Keratinocyte (primary cell): Measurements from ENCODE around the gene SPAG5. TPM values are rescaled to one million over a fixed set of nuclear protein-coding genes. Genes with fewer than 3 reads are reported as not detected.

Experiments
- DNase-seq: peaks from one replicate; pipeline ENCODE4 v3.0.0-alpha.2; 2011; ENCODE audit warnings: low read depth, missing footprints, low spot score
- FAIRE-seq: peaks from 2 replicates; lab custom pipeline; 2011; peaks lifted over from hg19 to GRCh38; lab: Jason Lieb, UNC
- H2AFZ ChIP-seq: 2 replicates; pipeline ENCODE4 v1.6.0; 2012; ENCODE audit warnings: low read length, control low read depth, inconsistent platforms; ENCODE audit not compliant: control insufficient read depth
- H3K27ac ChIP-seq: 2 replicates; pipeline ENCODE4 v1.5.1; 2011; ENCODE audit warnings: low read length; ENCODE audit not compliant: control insufficient read depth, insufficient read depth
- H3K27me3 ChIP-seq: 3 replicates; pipeline ENCODE4 v1.6.0; 2011; ENCODE audit warnings: low read length; ENCODE audit not compliant: control insufficient read depth, insufficient read depth; ENCODE audit errors: extremely low read depth
- H3K36me3 ChIP-seq, 2 experiments: 2 replicates in 1 of 2; 3 replicates in 1 of 2; pipeline ENCODE4 v1.5.1; 2011; ENCODE audit warnings: low read length in 2 of 2, mild to moderate bottlenecking in 1 of 2; ENCODE audit not compliant: control insufficient read depth in 2 of 2, insufficient read depth in 2 of 2; ENCODE audit errors: extremely low read depth in 1 of 2
- H3K4me1 ChIP-seq: 3 replicates; pipeline ENCODE4 v1.5.1; 2011; ENCODE audit warnings: low read length; ENCODE audit not compliant: control insufficient read depth, insufficient read depth; ENCODE audit errors: extremely low read depth
- H3K4me2 ChIP-seq: 3 replicates; pipeline ENCODE4 v1.6.0; 2011; ENCODE audit warnings: low read depth, low read length; ENCODE audit not compliant: control insufficient read depth, insufficient read depth; ENCODE audit errors: extremely low read depth
- H3K4me3 ChIP-seq, 3 experiments: fragments of 200-600 bp in 1 of 3; sonication (generic) in 1 of 3; 2 replicates in 2 of 3; 3 replicates in 1 of 3; pipeline ENCODE4 v1.5.1; 2011 to 2016; ENCODE audit warnings: low read length in 3 of 3, mild to moderate bottlenecking in 3 of 3, control low read depth in 2 of 3, inconsistent platforms in 1 of 3, low read depth in 1 of 3, mixed read lengths in 1 of 3, mixed run types in 1 of 3, moderate library complexity in 1 of 3; ENCODE audit not compliant: control insufficient read depth in 2 of 3, insufficient read depth in 2 of 3; ENCODE audit errors: extremely low read depth in 1 of 3
- H3K79me2 ChIP-seq: 2 replicates; pipeline ENCODE4 v1.6.0; 2012; ENCODE audit warnings: low read length; ENCODE audit not compliant: control insufficient read depth, insufficient read depth
- H3K9ac ChIP-seq: 3 replicates; pipeline ENCODE4 v1.6.0; 2011; ENCODE audit warnings: low read length; ENCODE audit not compliant: control insufficient read depth, insufficient read depth; ENCODE audit errors: extremely low read depth
- H3K9me1 ChIP-seq: 3 replicates; pipeline ENCODE4 v1.6.0; 2011; ENCODE audit warnings: low read length; ENCODE audit not compliant: control insufficient read depth, insufficient read depth; ENCODE audit errors: extremely low read depth
- H3K9me3 ChIP-seq: 2 replicates; pipeline ENCODE4 v1.5.1; 2012; ENCODE audit warnings: low read depth, low read length; ENCODE audit not compliant: control insufficient read depth
- H4K20me1 ChIP-seq: 3 replicates; pipeline ENCODE4 v1.6.0; 2011; ENCODE audit warnings: low read length; ENCODE audit not compliant: control insufficient read depth, insufficient read depth; ENCODE audit errors: extremely low read depth
- CTCF ChIP-seq, 3 experiments: IDR thresholded peaks in 1 of 3; conservative IDR thresholded peaks in 1 of 3; optimal IDR thresholded peaks in 1 of 3; 2 replicates in 2 of 3; 3 replicates in 1 of 3; pipeline versions ENCODE3 to v1.5.1; 2011; ENCODE audit warnings: low read length in 3 of 3, mild to moderate bottlenecking in 3 of 3, moderate library complexity in 2 of 3, control low read depth in 1 of 3, inconsistent platforms in 1 of 3; ENCODE audit not compliant: insufficient read depth in 2 of 3; ENCODE audit errors: extremely low read depth in 1 of 3
- EZH2 ChIP-seq: IDR thresholded peaks from one replicate; pipeline ENCODE4 v1.6.1; 2012; ENCODE audit warnings: inconsistent platforms, mild to moderate bottlenecking, low read length, moderate library complexity
- dilution Hi-C: fragments of 300-500 bp; cut with MboI; formaldehyde crosslinking; loops from one replicate; pipeline ENCODE4 v1.7.0; 2020; ENCODE audit warnings: low sequenced_read_pairs; ENCODE audit not compliant: extremely low pct_ligation_motif_present
- polyA plus RNA-seq, 5 experiments: library from polyadenylated mRNA; depleted of rRNA in 3 of 5; stranded (reverse) in 3 of 5; stranded (forward) in 1 of 5; unstranded in 1 of 5; fragments of >200 nt; gene quantifications; 1 replicate in 1 of 5; 2 replicates in 3 of 5; 3 replicates in 1 of 5; pipeline versions ENCODE4 v1.2.1 to v1.2.3, GENCODE V29; 2011 to 2012; ENCODE audit warnings: missing spikeins in 2 of 5, low read depth in 1 of 5, low replicate concordance in 1 of 5

SPAG5 gene
- polyA plus RNA-seq, 1 donor (not counting 4 experiments of a cell fraction or from before 2014, with no cell fraction given) = 21.1 TPM

- H3K36me3 ChIP-seq = peaks cover 11 to 49% of the 10 kb centered on the region in 2 experiments
- FAIRE-seq = no peak
Observed at GRCh38 chr17:28585851-28586250, 13.0 kb downstream of the SPAG5 start.

GRCh38 chr17:28584434-28584833 lies 14.4 kb downstream of the SPAG5 start:
- FAIRE-seq = no peak
- Histone ChIP-seq H3K27me3 (no peaks in the 10 kb centered on the region), H3K4me1 (no peaks in the 10 kb centered on the region), H3K4me2 (no peak overlapping the region), H2AFZ (no peak overlapping the region), H3K9ac (no peak overlapping the region), H3K79me2 (no peaks in the 10 kb centered on the region), H4K20me1 (no peaks in the 10 kb centered on the region), H3K4me3 (no peak overlapping the region), H3K27ac (no peak overlapping the region), H3K36me3 (peaks cover 11 to 58% of the 10 kb centered on the region in 2 experiments), H3K9me1 (no peaks in the 10 kb centered on the region), H3K9me3 (no peaks in the 10 kb centered on the region)
- dilution Hi-C loops = no loop called here
- no peak for DNase-seq
- TF ChIP-seq EZH2 = no peak
- no peak for TF ChIP-seq CTCF (optimal IDR thresholded peaks at IDR 0.05 in 1 of 3, IDR thresholded peaks at IDR 0.05 in 1 of 3, conservative IDR thresholded peaks at IDR 0.05 in 1 of 3; ENCODE audit: extremely low read depth in 1 of 3, insufficient read depth in 2 of 3, low read length in 3 of 3)

More at GRCh38 chr17:28585851-28586250, 13.0 kb downstream of the SPAG5 start:
- H2AFZ ChIP-seq = no peak overlapping the region
- H3K9me1 ChIP-seq = no peaks in the 10 kb centered on the region
- no peak overlapping the region for H3K4me3 ChIP-seq
- TF ChIP-seq EZH2 (no peak), CTCF (optimal IDR thresholded peaks at IDR 0.05 in 1 of 3, IDR thresholded peaks at IDR 0.05 in 1 of 3, conservative IDR thresholded peaks at IDR 0.05 in 1 of 3; ENCODE audit: extremely low read depth in 1 of 3, insufficient read depth in 2 of 3, low read length in 3 of 3) (no peak)
- H3K4me2 ChIP-seq = no peak overlapping the region
- H3K9me3 ChIP-seq = no peaks in the 10 kb centered on the region
- no peaks in the 10 kb centered on the region for H3K79me2 ChIP-seq
- no peaks in the 10 kb centered on the region for H3K4me1 ChIP-seq
- H3K27me3 ChIP-seq = no peaks in the 10 kb centered on the region
- no peak overlapping the region for H3K9ac ChIP-seq
- H4K20me1 ChIP-seq = no peaks in the 10 kb centered on the region
- no peak for DNase-seq
- dilution Hi-C loops = no loop called here
- no peak overlapping the region for H3K27ac ChIP-seq
